Measurements from ENCODE around the gene GOLGA8Q.
"Not testable (repeated sequence)": the region's sequence is repeated elsewhere in the genome, so short reads cannot be mapped to it uniquely, and the experiment has no call there.

GRCh38 chr15:30580716-30581115, 28.9 kb downstream of the GOLGA8Q start:
- TF ChIP-seq ZNF629 (tag by site-specific recombination; IDR thresholded peaks at IDR 0.05); ZNF544 (tag by site-specific recombination; IDR thresholded peaks at IDR 0.05); CTCF (tag by site-specific recombination; IDR thresholded peaks at IDR 0.05); KLF7 (tag by site-specific recombination; IDR thresholded peaks at IDR 0.05; ENCODE audit: borderline replicate concordance); PBX3 (CRISPR knock-in tag; IDR thresholded peaks at IDR 0.05); ZNF701 (tag by site-specific recombination; IDR thresholded peaks at IDR 0.05); ZNF24 (tag by site-specific recombination; IDR thresholded peaks at IDR 0.05); ZBTB20 (tag by site-specific recombination; IDR thresholded peaks at IDR 0.05); ZBTB7A (tag by site-specific recombination; IDR thresholded peaks at IDR 0.05; ENCODE audit: low read depth): not testable (repeated sequence)

Measured in HEK293 (cell line).